A549 (cell line): ENCODE results near the gene IGF1R.

Experiments used
- MYC ChIP-seq: IDR thresholded peaks from 2 replicates; pipeline ENCODE4 v1.6.1; 2012; ENCODE audit warnings: mild to moderate bottlenecking, inconsistent platforms, low read length, improper control_type of control experiment, borderline replicate concordance
- POLR2A ChIP-seq: IDR thresholded peaks from 2 replicates; pipeline ENCODE4 v1.6.1; 2012; ENCODE audit warnings: mild to moderate bottlenecking, low read length

DNA sequence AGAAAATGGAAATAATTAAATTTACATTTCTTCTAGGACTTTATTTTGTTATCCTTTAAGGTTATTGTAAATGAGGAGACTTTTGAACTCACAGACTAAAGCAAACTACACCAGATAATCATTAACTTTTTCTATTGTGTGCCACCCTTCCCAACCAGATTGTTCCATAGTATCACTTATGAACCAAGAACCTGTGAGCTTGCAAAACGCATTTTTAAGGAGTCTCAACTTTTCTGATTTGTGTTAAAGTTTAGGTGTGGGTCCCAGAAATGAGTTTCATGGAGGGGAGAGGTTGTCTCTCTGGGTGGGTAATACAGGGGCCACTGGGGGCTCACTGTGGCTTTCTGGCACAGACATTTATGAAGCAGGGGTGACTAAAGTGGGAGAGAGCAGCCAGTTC is 75.7 kb downstream of the IGF1R start:
- TF ChIP-seq MYC (no peak), POLR2A (no peak)
